ENCODE measurements around the gene RHOG. TPM values are rescaled to one million over a fixed set of nuclear protein-coding genes. Genes with fewer than 3 reads are reported as not detected.
A peak's percentile ranks its signal among the peaks of the same experiment; 100 is the strongest.

Gene RHOG
- total RNA-seq, 6 experiments from 2014 or later: 13.9 to 31.5 (median 22.0) TPM

DNA sequence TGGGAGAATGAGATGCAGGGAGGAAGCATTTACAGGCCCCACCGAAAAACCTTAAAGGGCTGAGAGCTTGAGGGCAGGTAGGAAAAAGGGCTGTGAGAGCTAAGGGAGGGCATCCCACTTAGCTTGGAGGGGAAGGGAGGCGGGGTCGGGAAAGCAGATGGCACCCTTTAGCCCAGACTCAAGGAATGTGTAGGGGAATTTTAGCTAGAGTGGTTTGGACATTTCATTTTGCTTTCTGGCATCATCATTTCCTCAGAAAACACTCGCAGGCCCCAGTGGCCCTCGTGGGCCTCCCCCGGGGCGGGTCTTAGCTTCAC is 13.9 kb upstream of the RHOG start:
- no peaks in the 10 kb centered on the region for H3K36me3 ChIP-seq
- peaks cover 0 to 36% (median 15%) of the 10 kb centered on the region in 4 donors for H3K4me1 ChIP-seq
- peak overlapping the region in 2 of 3 donors; percentile 95 to 99 for H3K27ac ChIP-seq
- 29% methylated on average over 4 of the region's 7 CpGs for WGBS (ENCODE audit: insufficient coverage, low coverage, low lambda C conversion rate, missing lambda C conversion rate)
- ATAC-seq (no peak), DNase-seq (no peak)
- intact Hi-C loops (cut with DNase I): loop anchor here (5.0 to 10.0 kb wide), 3 partner anchors 80 to 220 kb away; no protein-coding TSS in a partner anchor
- no peaks in the 10 kb centered on the region for H3K27me3 ChIP-seq
- no peak for TF ChIP-seq POLR2A (IDR thresholded peaks at IDR 0.05)
- TF ChIP-seq, protein P1, sequence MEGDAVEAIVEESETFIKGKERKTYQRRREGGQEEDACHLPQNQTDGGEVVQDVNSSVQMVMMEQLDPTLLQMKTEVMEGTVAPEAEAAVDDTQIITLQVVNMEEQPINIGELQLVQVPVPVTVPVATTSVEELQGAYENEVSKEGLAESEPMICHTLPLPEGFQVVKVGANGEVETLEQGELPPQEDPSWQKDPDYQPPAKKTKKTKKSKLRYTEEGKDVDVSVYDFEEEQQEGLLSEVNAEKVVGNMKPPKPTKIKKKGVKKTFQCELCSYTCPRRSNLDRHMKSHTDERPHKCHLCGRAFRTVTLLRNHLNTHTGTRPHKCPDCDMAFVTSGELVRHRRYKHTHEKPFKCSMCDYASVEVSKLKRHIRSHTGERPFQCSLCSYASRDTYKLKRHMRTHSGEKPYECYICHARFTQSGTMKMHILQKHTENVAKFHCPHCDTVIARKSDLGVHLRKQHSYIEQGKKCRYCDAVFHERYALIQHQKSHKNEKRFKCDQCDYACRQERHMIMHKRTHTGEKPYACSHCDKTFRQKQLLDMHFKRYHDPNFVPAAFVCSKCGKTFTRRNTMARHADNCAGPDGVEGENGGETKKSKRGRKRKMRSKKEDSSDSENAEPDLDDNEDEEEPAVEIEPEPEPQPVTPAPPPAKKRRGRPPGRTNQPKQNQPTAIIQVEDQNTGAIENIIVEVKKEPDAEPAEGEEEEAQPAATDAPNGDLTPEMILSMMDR (IDR thresholded peaks at IDR 0.05): no peak
- no peaks in the 10 kb centered on the region for H3K9me3 ChIP-seq
- H3K4me3 ChIP-seq: peak overlapping the region; percentile 74 to 96 (median 89)

DNA sequence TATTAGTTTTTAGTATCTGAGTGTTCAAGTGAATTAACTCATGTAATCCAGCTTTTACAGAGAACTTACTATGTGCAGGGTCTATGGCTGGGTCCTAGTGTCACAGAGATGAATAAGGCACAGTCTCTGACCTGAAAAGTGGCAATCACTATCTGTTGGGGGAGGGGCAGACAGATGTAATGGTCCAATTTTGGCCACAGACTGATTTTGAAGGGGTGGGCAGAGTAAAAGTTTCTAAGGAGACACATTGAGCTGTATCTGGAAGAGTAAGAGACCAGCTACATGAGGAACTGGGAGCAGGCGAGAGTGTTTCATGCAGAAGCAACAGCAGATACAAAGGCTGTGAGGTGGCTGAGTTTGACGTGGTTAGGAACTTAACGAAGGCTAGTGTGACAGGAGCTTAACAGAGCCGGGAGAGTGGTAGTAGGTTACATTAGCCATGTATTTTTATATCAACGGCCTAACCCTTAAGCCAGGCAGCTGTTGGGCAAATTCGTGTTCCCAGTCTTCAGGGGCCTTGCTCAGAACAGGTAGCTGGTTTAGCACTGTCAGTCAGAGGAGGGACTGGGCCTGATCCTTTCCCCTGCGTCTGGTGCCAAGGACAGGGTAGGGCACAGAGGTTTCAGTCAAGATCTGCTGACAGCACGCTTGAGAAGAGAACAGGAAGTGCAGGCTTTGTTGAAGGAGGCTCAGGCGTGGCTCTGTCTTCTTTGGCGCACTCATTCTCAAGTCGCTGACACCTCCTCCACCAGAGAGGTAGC is 13.3 kb upstream of the RHOG start:
- peak overlapping the region in 2 of 3 donors; percentile 95 to 99 for H3K27ac ChIP-seq
- H3K4me3 ChIP-seq: peak overlapping the region in 1 of 3 donors; percentile 74
- H3K9me3 ChIP-seq: no peaks in the 10 kb centered on the region
- DNase-seq (peak in 1 of 3 donors; percentile 52), ATAC-seq (peak in 3 of 4 donors; percentile 1 to 2 (median 1))
- no peaks in the 10 kb centered on the region for H3K27me3 ChIP-seq
- TF ChIP-seq, protein P1 (IDR thresholded peaks at IDR 0.05): no peak
- no peak for TF ChIP-seq POLR2A (IDR thresholded peaks at IDR 0.05)
- H3K36me3 ChIP-seq: no peaks in the 10 kb centered on the region
- peaks cover 0 to 31% (median 12%) of the 10 kb centered on the region in 4 donors for H3K4me1 ChIP-seq
- WGBS (ENCODE audit: insufficient coverage, low coverage, low lambda C conversion rate, missing lambda C conversion rate): 57% methylated on average over 6 of the region's 11 CpGs
- intact Hi-C loops (cut with DNase I): loop anchor here (5.0 to 10.0 kb wide), 3 partner anchors 81 to 221 kb away; no protein-coding TSS in a partner anchor

DNA sequence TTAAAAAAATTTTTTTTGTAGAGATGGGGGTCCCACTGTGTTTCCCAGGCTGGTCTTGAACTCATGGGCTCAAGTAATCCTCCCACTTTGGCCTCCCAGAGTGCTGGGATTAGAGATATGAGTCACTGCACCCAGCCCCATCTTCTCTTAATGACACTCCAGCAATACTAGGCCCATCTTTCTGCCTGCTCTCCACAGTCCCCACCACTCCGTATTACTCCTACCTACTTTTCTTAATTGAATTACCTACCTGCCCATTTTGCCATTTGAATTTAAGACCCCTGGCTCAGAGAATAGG is 12.7 kb upstream of the RHOG start:
- no peaks in the 10 kb centered on the region for H3K36me3 ChIP-seq
- no peak for ATAC-seq
- 89% methylated on average over 1 of the region's 1 CpG for WGBS (ENCODE audit: insufficient coverage, low coverage, low lambda C conversion rate, missing lambda C conversion rate)
- no peaks in the 10 kb centered on the region for H3K27me3 ChIP-seq
- intact Hi-C loops (cut with DNase I): loop anchor here (5.0 to 10.0 kb wide), 3 partner anchors 81 to 221 kb away; no protein-coding TSS in a partner anchor
- H3K9me3 ChIP-seq: no peaks in the 10 kb centered on the region
- H3K27ac ChIP-seq: no peak overlapping the region
- H3K4me1 ChIP-seq: peaks cover 0 to 29% (median 9%) of the 10 kb centered on the region in 4 donors
- no peak for DNase-seq
- no peak overlapping the region for H3K4me3 ChIP-seq
- no peak for TF ChIP-seq POLR2A (IDR thresholded peaks at IDR 0.05)
- TF ChIP-seq, protein P1 (IDR thresholded peaks at IDR 0.05): no peak

DNA sequence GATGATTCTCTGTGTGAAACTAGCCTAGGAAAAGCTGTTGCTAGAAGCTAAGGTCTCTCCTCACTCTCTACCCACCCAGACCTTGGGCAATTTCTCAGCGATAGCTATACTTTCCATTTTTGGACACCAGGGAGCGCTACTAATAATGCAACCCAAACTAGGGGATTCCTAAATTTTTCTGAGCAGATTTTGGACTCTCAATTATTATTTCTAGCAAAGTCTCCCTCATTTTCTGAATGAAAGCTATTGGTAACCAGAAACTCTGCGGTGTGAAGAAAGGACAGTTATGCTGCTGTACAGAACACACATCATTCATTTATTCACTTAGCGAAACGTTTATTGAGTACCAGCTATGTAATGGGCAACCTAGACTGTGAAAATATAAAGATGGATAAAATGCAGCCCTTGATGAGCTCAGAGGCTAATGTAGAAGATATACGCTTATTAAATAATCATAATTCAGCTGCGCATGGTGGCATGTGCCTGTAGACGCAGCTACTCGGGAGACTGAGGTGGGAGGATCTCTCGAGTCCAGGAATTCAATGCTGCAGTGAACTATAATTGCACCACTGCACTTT is 8.6 kb upstream of the RHOG start:
- ATAC-seq: peak; percentile 81 to 86 (median 82)
- no peak for DNase-seq
- Histone ChIP-seq H3K4me3 (no peak overlapping the region), H3K36me3 (no peaks in the 10 kb centered on the region), H3K9me3 (no peaks in the 10 kb centered on the region), H3K4me1 (peaks cover 0 to 15% (median 0%) of the 10 kb centered on the region in 4 donors), H3K27me3 (no peaks in the 10 kb centered on the region), H3K27ac (no peak overlapping the region)
- intact Hi-C loops (cut with DNase I): no loop called here
- WGBS (ENCODE audit: insufficient coverage, low coverage, low lambda C conversion rate, missing lambda C conversion rate): 48% methylated on average over 8 of the region's 10 CpGs
- TF ChIP-seq POLR2A (IDR thresholded peaks at IDR 0.05): no peak
- TF ChIP-seq, protein P1 (IDR thresholded peaks at IDR 0.05): peak; percentile 70 to 78 (median 74)
